Ramos (cell line): ENCODE data around the gene CIDEB.
"Not testable (repeated sequence)": the region's sequence is repeated elsewhere in the genome, so short reads cannot be mapped to it uniquely, and the experiment has no call there.

ENCODE experiments used
- in situ Hi-C: fragments of 300-500 bp; cut with MboI; formaldehyde crosslinking; loops from one replicate; pipeline ENCODE4 v1.14.3; 2022; ENCODE audit warnings: low sequenced_read_pairs; ENCODE audit not compliant: unreplicated experiment

CIDEB gene, protein sequence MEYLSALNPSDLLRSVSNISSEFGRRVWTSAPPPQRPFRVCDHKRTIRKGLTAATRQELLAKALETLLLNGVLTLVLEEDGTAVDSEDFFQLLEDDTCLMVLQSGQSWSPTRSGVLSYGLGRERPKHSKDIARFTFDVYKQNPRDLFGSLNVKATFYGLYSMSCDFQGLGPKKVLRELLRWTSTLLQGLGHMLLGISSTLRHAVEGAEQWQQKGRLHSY

GRCh38 chr14:24307575-24308341 lies at the start of gene CIDEB:
TSS of gene CIDEB (minus strand) at chr14:24307977. CDS start at chr14:24307858, 119 bp downstream.
- in situ Hi-C loops: no loop called here

GRCh38 chr14:24356208-24356607 lies 48.4 kb upstream of the CIDEB start:
- in situ Hi-C loops: no loop called here

DNA sequence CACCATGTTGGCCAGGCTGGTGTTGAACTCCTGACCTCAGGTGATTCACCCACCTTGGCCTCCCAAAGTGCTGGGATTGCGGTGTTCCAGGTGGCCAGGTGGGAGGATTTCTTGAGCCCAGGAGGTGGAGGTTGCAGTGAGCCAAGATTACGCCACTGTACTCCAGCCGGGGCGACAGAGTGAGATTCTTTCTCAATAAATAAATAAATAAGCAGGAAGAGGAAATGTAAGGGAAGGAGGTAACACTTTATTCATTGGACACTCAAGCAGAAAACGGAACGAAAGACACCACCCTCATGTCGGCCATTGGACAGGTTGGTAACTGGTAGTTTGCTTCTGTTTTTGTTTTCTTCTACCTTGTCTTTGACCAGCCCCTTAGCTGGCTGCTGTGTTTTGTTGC lies 47.2 kb upstream of the CIDEB start:
- in situ Hi-C loops: no loop called here

GRCh38 chr14:24354482-24354825 lies 46.7 kb upstream of the CIDEB start:
- in situ Hi-C loops: not testable (repeated sequence)

DNA sequence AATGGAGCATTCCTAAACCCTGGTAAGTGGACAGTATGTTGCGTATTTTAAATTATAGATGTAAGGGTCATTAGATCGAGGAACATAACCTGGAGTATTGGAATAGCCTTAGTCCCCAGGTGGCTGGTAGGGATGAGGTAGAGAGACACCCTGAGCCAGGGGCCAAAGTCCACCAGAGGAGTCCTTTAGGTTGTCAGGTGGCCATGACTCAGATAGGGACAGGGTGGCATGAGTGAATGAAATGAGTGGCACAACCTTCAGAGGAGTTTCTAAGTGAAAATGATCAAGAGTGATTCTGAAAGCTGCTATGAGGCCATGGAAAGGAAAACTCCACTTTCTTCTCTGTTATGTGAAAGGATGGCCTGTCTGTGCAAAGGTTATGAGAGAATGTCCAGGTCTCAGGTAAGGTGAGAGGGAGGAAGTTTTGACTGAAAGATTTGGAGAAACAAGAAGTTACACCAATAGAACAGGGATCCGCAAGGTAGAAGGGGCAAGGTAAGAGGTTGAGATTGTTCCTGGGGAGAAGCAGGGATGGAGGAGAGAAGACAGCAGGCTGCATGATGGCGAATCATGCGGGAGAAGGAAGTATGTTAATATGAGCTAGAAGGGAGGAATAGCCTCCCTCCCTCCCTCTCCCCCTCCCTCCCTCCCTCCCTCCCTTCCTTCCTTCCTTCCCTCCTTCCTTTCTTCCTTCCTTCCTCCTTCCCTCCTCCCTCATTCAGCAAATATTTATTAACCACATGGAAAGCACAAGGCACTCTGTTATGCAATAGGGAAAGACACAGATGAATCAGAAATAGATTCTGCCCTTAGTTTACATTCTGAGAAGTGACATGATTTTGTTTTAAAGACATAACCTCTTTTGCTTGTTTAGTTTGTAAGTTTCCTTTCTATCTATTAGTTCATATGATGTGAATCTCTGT lies 46.0 kb upstream of the CIDEB start:
- in situ Hi-C loops: no loop called here

GRCh38 chr14:24351517-24351916 lies 43.7 kb upstream of the CIDEB start:
- in situ Hi-C loops: no loop called here

GRCh38 chr14:24349742-24350141 lies 42.0 kb upstream of the CIDEB start:
- in situ Hi-C loops: no loop called here

GRCh38 chr14:24348186-24348585 lies 40.4 kb upstream of the CIDEB start:
- in situ Hi-C loops: no loop called here

DNA sequence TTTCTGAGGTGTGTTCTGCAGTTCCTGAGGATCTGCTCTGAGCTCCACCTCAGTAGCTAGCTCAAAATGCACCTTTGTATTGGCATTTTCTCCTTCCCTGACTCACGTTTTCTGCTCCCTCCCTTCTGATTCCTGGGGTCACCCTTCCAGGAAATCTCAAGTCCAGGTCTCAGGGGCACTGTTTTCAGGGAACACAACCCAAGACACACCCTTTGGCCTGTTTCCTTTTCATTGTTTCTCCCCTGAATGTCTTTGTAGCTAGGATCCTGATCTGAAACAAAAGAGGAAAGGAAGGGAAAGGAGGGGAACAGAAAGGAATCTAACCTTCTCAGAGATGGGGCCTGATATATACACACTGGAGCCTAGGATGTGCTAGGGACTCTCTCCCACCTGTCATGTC lies 39.4 kb upstream of the CIDEB start:
- in situ Hi-C loops: no loop called here

DNA sequence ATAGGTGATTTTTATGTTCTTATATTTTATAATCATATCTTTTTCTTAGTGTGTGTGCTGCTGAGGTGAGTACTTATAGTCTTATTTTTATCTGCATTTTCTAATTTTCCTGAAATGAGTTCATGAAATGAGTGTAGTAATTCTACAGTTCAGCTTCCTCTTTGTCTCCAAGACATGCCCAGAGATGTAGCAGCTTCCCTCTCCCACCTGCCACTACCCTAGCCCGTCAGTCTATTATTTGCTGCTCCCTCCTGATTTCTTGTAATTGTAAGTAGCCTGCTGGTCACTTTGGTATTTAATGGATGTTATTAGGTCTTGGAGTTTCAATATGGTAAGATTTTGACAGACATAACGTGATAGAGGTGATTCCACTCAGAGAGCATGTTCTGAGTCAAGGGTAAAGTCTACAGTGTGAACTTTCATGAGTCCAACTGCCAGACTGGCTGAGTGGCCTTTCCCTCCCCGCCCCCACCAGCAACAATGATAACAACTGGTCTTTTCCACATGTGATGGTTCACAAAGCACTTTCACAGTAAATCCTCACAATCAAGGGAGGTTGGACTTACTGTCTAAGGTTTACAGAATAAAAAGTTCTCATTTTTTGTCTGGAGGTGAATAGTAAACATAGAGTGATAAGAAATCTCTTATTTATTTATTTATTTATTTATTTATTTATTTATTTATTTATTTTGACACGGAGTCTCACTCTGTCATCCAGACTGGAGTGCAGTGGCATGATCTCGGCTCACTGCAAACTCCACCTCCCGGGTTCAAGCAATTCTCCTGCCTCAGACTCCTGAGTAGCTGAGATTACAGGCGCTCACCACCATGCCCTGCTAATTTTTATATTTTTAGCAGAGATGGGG lies 36.3 kb upstream of the CIDEB start:
- in situ Hi-C loops: no loop called here

DNA sequence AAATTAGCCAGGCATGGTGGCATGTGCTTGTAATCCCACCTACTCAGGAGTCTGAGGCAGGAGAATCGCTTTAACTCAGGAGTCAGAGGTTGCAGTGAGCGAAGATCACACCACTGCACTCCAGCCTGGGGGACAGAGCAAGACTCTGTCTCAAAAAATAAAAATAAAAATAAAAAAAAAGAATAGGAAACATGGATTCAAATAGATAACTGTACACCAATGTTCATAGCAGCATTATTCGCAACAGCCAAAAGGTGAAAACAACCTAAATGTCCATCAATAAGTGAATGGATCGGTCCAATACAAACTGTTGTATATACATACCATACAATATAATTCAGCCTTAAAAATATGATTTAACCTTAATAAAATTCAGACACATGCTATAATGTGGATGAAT lies 35.1 kb upstream of the CIDEB start:
- in situ Hi-C loops: no loop called here

DNA sequence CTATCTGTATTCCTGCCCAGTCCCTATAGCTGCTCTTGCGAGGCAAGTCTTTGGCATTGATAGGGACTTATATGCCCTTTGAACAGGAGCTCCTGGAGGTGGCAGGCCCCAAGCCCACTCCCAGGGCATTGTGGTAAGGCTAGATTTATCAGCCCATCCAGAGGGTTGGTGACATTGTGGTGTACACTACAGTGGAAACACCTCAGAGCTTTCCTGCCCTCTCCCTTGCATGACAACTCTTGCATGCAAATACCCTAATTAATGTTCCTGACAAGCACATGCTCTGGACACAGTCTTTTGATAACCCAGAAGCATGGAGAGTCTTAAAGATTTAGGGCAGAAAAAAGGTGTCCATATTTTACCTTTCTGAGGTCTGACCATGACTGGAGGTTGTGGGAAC lies 32.8 kb upstream of the CIDEB start:
- in situ Hi-C loops: no loop called here

GRCh38 chr14:24339284-24340151 lies 31.7 kb upstream of the CIDEB start, which contains the start of gene RIPK3:
TSS of gene RIPK3 (minus strand) at chr14:24339991. CDS start at chr14:24339826, 165 bp downstream.
- in situ Hi-C loops: no loop called here

DNA sequence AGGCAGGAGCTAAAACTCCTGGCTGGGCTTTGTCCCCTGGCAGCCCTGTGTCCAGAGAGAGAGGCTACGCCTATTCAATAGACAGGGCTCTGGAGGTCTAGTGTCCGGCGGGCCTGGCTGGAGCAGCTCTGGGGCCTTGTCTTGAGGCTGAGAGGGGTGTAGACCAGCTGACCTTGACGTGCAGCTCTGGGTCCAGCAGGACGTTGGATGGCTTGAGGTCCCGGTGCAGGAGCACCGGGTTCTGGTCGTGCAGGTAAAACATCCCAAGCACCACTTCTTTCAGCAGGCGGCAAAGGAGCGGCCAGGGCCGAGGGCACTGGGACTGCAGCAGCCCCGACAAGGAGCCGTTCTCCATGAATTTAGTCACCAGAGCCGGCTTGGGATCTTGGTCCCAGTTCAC lies 31.1 kb upstream of the CIDEB start:
- in situ Hi-C loops: no loop called here

GRCh38 chr14:24337824-24338175 lies 30.0 kb upstream of the CIDEB start:
- in situ Hi-C loops: no loop called here

- in situ Hi-C loops: no loop called here
Observed at GRCh38 chr14:24337144-24337823, 29.5 kb upstream of the CIDEB start.

GRCh38 chr14:24335461-24336171 lies 27.8 kb upstream of the CIDEB start:
- in situ Hi-C loops: no loop called here
